Measurements from ENCODE around the gene KRTAP24-1.

DNA sequence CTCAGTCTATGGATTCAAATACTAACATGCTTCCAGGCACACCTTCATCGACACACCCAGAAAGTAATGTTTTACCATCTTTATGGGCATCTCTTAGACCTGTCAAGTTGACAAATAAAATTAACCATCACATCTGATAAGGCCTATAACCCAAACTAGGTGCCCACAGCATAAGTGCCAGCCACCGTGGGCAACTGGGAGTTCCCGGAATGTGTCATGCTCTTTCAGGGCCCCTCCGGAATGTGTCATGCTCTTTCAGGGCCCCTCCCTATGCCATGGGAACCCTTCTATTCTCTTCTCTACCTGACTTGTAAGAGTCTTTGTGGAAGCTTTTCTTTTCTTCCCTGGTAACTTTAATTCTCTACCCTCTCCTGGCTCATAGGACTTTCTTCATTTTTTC, 26.6 kb downstream of the KRTAP24-1 start:
- TF ChIP-seq, protein P1, sequence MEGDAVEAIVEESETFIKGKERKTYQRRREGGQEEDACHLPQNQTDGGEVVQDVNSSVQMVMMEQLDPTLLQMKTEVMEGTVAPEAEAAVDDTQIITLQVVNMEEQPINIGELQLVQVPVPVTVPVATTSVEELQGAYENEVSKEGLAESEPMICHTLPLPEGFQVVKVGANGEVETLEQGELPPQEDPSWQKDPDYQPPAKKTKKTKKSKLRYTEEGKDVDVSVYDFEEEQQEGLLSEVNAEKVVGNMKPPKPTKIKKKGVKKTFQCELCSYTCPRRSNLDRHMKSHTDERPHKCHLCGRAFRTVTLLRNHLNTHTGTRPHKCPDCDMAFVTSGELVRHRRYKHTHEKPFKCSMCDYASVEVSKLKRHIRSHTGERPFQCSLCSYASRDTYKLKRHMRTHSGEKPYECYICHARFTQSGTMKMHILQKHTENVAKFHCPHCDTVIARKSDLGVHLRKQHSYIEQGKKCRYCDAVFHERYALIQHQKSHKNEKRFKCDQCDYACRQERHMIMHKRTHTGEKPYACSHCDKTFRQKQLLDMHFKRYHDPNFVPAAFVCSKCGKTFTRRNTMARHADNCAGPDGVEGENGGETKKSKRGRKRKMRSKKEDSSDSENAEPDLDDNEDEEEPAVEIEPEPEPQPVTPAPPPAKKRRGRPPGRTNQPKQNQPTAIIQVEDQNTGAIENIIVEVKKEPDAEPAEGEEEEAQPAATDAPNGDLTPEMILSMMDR (IDR thresholded peaks at IDR 0.05) = no peak
- no peak for TF ChIP-seq POLR2A (IDR thresholded peaks at IDR 0.05)

Measured in vagina (tissue), 2 donors.